COLO829 (cell line): ENCODE data around the gene ADGRL3.

Experiments used
- DNase-seq: peaks from one replicate; pipeline ENCODE4 v3.0.0; 2012; ENCODE audit warnings: low spot score

The ADGRL3 gene

DNA sequence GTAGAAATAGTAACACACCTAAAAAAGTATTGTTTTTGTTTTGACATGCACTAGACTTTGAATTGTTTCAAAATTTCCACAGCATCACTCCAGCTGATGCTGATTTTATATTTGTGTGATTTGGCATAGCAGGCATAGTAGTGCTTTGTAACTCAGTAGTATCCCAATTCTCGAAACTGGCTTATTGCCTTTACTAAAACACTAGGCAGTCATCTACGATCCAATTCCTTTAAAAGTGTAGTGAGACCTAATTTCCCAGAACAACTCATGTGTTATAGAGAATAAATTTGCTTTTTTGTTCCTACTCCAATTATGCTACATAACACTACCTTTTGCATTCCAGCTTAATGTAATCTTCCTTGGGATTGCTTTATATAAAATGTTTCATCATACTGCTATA lies 797.7 kb downstream of the ADGRL3 start:
- no peak for DNase-seq

DNA sequence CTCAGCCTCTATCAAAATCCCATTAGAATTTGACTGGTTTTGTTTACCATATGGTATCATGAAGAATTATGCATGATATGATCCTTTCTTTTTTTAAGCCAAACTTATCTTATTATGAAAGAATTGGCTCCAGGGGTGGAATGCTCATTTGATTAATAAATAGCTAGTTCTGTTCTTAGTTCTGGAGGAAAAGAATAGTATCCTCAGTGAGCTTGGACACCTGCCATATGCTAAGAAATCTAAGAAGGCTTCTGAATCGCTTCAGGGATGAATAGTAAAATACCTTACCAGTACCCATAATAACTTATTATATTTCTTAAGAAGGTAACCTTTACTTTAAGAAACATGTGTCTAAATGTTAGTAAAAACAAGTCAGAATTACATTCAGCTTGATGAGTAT lies 803.6 kb downstream of the ADGRL3 start:
- peak; percentile 22 for DNase-seq

DNA sequence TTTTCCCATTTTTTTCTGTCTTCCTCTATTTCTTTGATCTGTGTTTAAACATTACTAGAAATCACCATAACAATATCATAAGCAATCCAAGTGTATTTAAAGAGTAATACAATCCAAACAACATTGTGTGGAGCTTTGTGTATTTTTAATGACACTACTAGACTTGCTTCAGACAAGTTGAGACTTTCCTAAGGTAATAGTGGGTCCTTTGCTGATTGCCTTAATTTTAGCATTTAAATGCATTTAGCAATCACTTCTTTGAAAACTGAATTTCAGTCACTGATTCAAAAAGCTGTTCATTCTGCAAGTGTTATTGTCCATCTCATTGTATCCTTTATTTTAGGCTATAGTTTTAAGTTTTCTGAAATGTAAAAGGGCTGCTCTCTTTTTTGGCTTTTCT lies 804.8 kb downstream of the ADGRL3 start:
- no peak for DNase-seq

DNA sequence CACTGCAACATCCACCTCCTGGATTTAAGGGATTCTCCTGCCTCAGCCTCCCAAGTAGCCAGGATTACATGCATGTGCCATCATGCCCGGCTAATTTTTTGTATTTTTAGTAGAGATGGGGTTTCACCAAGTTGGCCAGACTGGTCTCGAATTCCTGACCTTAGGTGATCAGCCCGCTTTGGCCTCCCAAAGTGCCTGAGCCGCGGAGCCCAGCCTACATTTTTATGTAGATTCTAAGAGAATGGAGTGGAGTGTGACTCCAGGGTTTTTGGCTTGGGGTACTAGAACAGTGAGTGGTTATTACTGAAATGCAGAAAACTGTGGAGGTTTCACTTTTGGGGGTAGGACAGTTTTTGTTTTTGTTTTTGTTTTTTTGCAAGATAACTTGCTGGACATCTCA lies 806.0 kb downstream of the ADGRL3 start:
- no peak for DNase-seq

DNA sequence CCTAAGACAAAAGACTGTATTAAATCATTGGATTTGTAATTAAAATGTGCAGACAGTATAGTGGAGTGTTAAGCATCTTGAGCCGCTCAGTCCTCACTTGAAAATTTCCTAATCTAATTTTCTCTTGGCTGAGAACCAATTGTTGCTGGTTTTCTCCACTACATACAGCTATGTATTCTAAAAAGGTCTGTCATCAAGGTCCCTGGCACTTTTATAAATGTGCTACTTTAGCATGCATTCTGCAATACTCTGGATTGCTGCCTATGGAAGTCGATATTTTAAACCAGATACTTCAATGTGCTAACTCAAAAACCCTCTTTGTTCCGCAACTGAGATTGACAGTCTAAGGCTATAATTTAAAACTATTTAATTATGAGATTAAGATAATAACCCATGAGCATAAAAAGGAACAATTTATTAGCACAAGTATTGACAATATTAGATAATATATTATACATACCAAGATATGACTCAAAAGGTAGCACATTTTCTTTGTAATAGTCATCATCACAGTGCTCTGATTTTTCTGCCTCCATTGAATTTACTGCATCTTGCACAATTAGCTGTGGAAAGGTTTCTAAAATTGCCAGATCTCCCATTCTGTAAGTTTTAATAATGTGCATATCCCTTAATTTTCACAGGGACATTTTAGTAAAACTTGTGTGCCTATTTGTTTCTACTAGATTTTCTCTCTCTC lies 815.1 kb downstream of the ADGRL3 start:
- DNase-seq: no peak

DNA sequence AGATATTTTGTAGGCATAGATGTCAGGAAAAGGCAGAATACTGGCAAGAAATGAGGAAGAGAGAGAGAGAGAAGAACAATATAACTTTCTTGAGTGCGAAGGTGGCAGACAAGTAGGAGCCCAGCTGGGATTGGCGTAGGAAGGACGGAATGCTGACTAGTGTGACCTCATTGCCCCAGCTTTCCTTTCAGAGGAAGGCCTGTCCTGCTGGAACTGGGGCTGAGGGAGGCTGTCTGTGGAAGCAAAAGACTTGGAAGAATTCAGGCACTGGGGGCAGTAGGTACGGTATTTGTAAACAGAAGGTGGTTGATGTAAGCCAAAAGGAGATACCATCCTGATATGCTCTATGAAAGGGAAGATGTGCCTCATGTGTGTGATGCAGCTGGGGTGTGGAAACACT lies 818.4 kb downstream of the ADGRL3 start:
- no peak for DNase-seq

DNA sequence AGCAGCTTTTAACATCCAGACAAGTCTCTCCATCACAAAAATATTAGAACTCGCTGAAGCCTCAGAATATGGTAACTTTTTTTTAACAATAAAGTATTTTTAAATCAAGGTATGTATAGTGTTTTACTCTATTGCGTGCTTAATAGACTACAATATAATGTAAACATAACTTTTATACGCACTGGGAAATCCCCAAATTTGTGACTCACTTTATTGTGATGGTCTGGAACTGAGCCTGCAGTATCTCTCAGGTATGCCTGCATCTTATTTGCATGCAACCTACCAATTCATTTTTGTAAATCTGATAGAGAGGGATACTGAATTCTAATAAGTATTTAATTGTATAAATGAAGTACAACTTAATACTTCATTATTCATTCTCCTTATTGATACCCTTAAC lies 823.5 kb downstream of the ADGRL3 start:
- no peak for DNase-seq

DNA sequence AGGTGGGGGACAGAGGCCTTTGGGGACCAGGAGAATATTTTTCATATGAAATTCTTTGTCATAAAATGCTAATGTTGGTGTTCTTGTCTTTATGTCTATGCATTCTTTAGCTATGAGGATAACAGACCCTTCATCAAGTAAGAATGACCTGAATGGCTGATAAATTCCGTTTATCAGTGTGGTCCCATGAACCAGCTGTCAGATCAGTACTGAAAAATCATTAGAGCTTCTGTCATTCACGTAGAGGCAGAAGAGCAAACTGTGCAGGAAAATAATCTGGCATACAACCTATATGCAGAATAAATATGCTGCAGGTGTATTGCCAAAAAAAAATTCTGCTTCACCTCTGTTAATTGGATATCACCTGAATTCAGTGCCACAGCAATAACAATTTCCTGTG lies 828.6 kb downstream of the ADGRL3 start:
- no peak for DNase-seq

DNA sequence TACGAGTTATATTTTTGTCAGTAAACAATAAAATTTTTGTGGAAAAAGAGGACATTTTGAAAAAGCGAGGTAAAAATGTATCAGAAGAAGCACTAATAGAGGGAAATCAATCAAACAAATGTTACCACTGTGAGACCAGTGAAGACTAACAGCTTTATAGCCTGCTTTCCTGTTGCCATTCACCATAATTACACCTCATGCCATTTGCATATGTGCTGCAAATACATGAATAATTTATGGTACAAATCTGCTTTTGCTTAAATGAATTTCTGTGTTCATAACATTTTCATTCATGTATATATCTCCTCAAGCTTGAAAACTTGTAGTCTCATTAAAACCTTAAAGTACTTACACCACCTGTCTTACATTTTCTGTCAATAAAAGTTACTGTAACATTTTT lies 830.8 kb downstream of the ADGRL3 start:
- DNase-seq: no peak

DNA sequence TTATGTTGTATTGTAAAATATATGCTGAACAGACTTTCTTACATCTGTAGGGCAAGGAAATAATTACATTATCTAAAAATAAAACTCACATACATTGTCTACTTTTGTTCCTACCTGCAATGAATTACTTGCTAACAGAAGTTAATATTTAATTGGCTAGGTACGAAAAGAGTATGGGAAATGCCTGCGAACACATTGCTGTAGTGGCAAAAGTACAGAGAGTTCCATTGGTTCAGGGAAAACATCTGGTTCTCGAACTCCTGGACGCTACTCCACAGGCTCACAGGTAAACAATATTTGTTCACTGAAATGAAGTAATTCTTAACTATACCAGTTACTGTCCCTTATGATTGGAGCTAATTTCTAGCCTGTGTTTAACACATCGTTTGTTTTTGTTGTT lies 837.4 kb downstream of the ADGRL3 start:
- DNase-seq: no peak

DNA sequence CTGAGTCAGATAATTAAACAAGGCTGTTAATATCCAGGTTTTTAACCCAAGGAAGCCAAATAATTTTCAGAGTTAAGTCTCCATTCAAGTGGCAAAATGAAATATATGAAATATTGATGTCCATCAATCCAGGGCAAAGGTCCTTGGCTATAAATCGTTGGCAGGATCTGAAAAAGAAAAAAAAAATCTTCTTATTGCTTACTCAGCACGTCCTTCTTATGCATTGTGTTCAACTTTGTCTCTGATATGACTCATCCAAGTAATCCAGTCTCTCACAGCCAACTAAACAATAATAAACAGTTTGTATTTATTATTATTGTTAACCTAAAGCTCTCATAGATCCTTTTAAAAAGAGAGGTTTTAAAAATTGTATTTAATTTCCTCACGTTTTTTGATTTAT lies 851.2 kb downstream of the ADGRL3 start:
- peak; percentile 36 for DNase-seq

DNA sequence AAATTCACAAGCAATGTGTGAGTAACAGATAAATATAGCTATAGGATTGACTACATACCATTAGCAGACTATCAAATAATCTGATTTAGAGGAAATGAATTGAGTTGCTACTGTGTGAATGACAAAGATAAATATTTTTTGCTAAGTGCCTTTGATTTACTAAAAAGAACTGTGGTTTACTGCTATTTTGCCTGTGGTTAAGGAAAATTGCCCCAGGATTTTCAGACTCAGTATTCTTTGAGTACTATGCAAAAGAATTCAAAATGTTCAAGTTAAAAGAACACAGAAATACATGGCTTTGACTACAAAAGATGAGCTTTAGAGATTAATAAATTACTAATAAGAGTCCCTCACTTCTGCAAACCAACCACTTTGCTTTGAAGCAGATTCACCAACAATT lies 853.8 kb downstream of the ADGRL3 start:
- peak; percentile 25 for DNase-seq

DNA sequence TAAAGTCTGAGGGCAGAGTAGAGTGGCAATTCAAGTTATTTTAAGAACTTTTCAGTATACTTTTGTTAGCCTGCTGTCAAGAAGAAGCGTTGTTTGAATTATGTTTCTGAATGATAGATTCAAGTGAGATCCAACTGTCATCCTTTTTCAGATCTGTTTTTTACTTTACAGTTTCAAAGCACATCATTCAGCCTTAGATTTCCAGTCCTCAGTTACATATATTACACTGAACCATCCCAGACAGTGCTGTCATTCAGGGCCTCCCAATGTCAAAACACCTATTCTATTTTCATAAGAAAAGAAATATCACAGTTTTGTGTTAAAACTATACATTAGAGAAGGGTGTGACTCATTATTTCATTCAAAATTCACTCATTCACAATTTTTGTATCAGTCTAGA lies 856.9 kb downstream of the ADGRL3 start:
- DNase-seq: no peak

DNA sequence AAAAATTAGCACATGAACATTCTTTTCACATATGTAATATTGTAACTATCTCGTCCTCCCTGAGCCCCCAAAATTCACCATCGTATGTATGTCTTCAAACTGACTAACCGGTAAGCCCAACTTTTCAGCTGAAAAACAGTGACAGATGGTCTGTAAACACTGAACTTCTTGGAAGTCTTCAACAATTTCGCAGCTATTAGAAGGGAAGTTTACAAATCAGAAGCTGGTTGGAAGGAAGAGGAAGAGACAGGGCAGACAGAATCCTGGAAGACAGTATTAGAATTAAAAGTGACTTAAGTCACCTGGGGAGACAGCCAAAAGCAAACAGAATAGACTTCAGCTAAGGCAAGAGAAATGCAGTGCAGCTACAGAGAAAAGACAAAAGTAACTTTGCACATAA lies 858.4 kb downstream of the ADGRL3 start:
- DNase-seq: no peak

DNA sequence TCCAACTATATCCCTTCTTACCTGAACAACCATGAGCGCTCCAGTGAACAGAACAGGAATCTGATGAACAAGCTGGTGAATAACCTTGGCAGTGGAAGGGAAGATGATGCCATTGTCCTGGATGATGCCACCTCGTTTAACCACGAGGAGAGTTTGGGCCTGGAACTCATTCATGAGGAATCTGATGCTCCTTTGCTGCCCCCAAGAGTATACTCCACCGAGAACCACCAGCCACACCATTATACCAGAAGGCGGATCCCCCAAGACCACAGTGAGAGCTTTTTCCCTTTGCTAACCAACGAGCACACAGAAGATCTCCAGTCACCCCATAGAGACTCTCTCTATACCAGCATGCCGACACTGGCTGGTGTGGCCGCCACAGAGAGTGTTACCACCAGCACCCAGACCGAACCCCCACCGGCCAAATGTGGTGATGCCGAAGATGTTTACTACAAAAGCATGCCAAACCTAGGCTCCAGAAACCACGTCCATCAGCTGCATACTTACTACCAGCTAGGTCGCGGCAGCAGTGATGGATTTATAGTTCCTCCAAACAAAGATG lies 870.2 kb downstream of the ADGRL3 start:
- DNase-seq: no peak

DNA sequence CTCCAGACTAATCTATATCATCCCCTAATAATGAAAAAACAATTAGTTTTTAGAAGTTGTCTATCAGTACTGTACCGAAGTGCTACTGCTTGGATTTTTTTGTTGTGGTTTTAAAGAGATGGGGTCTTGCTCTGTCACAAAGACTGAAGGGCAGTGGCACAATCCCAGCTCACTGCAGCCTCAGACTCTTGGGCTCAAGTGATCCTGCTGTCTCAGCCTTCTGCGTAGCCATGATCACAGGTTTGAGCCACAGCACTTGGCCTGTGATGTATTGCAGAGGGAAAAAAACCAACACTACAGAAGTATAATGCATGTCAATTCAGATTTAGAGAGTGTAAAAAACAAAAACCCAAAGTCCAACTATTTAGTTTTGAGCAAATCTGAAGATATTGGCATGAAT lies 875.0 kb downstream of the ADGRL3 start:
- no peak for DNase-seq

DNA sequence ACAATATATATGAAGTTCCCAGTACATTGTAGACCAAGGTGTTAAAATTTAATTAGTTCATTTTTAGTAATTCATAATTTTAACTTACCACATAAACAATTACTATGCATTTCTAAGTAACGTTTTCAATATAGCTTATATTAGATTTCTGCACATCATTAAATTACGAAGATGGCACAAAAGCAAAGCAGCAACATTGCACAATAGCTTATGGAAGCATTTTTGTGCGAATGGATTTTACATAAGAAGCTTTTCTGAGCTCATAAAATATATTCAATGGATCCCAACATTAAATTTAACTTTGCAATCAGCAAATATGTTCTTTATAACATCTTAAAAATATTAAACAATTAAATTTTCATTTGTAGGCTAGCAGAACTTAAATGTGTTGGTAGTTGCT lies 875.4 kb downstream of the ADGRL3 start:
- DNase-seq: no peak

DNA sequence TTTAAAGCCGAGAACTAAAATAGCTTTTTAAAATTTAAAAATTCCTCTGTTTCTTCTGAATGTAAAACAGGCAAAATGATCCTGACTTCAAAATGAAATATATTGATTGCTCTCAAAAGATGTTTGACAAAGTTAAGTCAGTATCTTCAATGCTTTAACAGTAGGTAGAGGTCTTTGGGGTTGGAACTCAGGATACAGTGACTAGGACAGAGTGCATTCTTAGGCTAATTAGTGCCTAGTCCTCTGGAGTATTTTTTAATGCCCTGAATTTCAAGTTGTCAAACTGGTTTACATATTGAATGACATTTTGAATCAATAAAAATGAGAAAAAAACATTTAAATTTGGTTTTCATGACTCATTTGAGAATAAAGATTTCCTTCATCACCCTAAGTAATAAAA lies 877.3 kb downstream of the ADGRL3 start:
- DNase-seq: no peak

DNA sequence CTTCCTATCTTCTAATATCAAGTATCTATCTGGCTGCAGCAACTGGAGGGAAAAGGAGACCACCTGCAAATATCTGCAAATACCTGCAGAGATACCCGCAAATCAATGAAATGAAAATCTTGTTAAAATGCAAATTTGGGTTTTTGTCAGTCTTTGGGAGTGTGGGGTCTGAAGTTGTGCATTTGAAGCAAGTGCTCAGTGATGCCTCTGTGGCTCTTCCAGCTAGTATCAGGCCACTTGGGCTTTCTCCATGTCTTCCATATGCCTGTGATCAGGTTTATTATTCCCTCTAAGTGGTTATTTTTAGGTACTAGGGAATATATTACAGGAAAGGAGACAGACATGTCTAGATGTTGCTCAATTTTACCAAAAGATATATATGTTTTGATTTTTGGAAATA lies 880.3 kb downstream of the ADGRL3 start:
- no peak for DNase-seq

DNA sequence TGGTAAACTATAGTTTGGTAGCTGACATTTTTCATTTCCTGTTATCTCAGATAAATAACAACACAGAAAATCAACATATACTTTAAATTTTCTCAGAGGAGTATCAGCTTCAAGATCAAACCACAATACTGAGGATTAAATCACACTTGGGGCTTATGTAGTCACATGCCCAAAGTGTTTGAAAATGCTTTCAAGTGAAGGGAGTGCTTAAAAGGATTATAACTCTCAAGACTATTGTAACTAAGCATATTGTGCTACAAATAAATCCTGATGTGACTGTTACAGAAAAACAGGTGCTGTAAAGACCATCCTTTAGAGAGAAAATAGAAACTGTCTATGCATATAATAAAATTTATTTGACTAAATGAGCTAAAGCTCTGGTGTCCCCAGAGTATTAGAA lies 887.6 kb downstream of the ADGRL3 start:
- no peak for DNase-seq

DNA sequence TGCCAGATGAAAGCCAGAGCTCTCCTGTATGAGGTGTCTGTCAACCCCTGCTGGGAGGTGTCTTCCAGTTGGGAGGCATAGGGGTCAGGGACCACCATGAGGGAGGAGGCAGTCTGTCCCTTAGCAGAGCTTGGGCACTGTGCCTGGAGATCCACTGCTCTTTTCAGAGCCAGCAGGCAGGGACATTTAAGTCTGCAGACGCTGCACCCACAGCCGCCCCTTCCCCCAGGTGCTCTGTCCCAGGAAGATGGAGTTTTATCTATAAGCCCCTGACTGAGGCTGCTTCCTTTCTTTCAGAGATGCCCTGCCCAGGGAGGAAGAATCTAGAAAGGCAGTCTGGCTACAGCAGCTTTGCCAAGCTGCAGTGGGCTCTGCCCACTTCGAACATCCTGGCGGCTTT lies 893.6 kb downstream of the ADGRL3 start:
- DNase-seq: no peak

DNA sequence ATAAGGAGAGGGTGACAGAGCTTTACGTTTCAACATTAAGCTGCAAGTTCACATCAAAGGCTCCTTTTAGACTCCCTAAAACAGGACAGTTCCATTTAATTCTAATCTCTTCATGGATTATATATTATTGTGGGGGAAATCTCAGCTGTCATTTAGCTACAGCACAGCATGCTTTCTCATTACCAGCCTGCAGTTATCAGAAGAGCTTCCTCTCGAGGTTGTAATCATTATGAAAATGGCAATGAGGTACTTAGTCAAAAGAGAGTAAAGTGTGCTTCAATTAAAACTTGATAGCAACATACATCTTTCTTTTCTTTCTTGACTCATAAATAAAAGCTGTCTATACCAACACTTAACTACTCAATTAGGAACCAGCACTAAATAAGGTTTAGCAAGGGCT lies 896.8 kb downstream of the ADGRL3 start:
- DNase-seq: no peak

DNA sequence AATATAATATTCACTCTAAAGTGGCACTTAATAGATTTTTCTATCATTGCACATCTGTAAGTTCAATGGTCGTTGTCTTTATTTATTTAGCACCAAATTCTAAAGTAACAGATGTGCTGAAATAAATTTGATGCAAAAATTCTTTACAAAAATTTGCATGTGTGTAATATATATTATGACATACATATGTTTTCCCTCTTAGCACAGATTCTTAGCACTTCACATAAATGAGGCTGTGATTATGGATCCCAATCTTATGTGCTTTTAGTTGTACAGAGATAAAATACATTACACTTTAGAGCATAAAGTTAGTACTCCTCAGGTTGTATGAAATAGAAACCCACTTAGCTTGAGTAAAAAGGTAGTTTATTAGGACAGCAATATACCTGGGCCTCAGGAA lies 915.1 kb downstream of the ADGRL3 start:
- no peak for DNase-seq

DNA sequence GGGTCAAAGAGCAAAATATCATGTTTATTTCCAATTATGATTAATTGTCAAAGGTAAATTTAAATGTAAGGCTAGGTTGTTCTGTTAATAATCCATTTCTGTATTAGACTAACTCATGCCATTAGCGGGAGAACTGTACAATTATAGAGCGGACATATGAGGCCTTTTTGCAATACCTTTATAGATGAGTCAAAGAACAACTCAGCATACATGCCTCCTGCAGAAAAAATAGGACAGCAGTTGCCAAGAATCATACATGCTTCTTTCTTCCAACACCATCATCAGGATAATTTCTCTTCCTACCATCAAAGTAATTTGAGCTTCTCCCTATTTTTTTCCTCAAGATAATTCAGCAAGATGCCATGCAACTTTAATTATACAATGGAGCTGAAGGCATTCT lies 917.8 kb downstream of the ADGRL3 start:
- no peak for DNase-seq

DNA sequence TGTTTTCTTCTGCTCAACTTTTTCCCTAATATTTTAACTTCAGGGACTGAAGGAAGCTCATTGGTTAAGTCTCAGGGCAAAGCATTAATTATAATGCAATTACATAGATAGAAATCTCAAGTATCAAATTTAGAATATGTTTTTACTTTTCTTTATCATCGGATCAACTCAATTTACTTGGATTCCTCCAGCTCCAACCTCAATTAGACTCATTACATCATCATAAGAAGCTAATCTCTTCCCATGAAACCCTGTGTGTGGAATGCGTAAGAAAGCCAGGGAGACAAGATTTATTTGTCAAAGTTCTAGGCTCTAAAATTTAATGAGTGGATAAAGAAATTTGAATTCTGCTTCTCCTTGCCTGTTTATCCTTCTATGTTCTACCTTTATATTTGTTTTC lies 918.4 kb downstream of the ADGRL3 start:
- DNase-seq: no peak
